Vagina (tissue), 2 donors: ENCODE measurements around the gene GPR31.

Experiments used
- POLR2A ChIP-seq, 2 donors: fragments of 450-650 bp; IDR thresholded peaks; one replicate each; pipeline ENCODE4 v1.6.1; 2017; ENCODE audit warnings: antibody characterized with exemption in 2 of 2, mild to moderate bottlenecking in 2 of 2, moderate library complexity in 2 of 2
- POLR2AphosphoS5 ChIP-seq, 2 donors: sonication (generic); formaldehyde crosslinking; IDR thresholded peaks; one replicate each; pipeline ENCODE4 v1.9.0; 2017; ENCODE audit warnings: antibody characterized with exemption in 2 of 2, mild to moderate bottlenecking in 2 of 2, low read depth in 1 of 2; ENCODE audit not compliant: insufficient read depth in 1 of 2
- TF ChIP-seq, protein P1 (sequence below), 3 experiments: fragments of 450-650 bp in 2 of 3; fragments of 200-600 bp in 1 of 3; sonication (generic) in 1 of 3; IDR thresholded peaks; one replicate each; pipeline ENCODE4 v1.5.1; 2017 to 2019; ENCODE audit warnings: antibody characterized with exemption in 3 of 3, mild to moderate bottlenecking in 2 of 3, moderate library complexity in 2 of 3

- TF ChIP-seq, protein P1, sequence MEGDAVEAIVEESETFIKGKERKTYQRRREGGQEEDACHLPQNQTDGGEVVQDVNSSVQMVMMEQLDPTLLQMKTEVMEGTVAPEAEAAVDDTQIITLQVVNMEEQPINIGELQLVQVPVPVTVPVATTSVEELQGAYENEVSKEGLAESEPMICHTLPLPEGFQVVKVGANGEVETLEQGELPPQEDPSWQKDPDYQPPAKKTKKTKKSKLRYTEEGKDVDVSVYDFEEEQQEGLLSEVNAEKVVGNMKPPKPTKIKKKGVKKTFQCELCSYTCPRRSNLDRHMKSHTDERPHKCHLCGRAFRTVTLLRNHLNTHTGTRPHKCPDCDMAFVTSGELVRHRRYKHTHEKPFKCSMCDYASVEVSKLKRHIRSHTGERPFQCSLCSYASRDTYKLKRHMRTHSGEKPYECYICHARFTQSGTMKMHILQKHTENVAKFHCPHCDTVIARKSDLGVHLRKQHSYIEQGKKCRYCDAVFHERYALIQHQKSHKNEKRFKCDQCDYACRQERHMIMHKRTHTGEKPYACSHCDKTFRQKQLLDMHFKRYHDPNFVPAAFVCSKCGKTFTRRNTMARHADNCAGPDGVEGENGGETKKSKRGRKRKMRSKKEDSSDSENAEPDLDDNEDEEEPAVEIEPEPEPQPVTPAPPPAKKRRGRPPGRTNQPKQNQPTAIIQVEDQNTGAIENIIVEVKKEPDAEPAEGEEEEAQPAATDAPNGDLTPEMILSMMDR (IDR thresholded peaks at IDR 0.05): no peak
- TF ChIP-seq POLR2A (IDR thresholded peaks at IDR 0.05) (no peak), POLR2AphosphoS5 (IDR thresholded peaks at IDR 0.05; ENCODE audit: insufficient read depth in 1 of 2, low read depth in 1 of 2) (no peak)
Measured at GRCh38 chr6:167109651-167110050, 48.1 kb downstream of the GPR31 start.
